HCT116 (cell line): ENCODE data around the gene HSDL2. TPM values are rescaled to one million over a fixed set of nuclear protein-coding genes. Genes with fewer than 3 reads are reported as not detected.

Experiments used
- ATAC-seq: fragments of 200-7000 bp; cut with Tn5 transposase; 2 replicates; pipeline ENCODE4 v1.9.1; 2020; ENCODE audit warnings: mild to moderate bottlenecking, moderate library complexity
- BruUV-seq: library from RNA; stranded (reverse); fragments of 400-500 nt; replicated peaks from 2 replicates; lab custom pipeline; 2021; lab: Mats Ljungman, UMichigan
- CTCF ChIA-PET: fragments of 300-600 bp; sonication (Branson Sonifier 250); formaldehyde crosslinking; loops from one replicate; lab custom pipeline; 2021; ENCODE audit warnings: antibody characterized with exemption; lab: Charles Lee
- POLR2A ChIA-PET: fragments of 300-600, 350-600 bp; sonication (Branson Sonifier 250); formaldehyde crosslinking; loops from one replicate; lab custom pipeline; 2021; ENCODE audit warnings: antibody characterized with exemption; lab: Charles Lee
- RAD21 ChIA-PET, 2 experiments: fragments of 300-600 bp; sonication (Branson Sonifier 250); formaldehyde crosslinking; loops; one replicate each; lab custom pipeline; 2023; ENCODE audit warnings: low total read pairs in 2 of 2; ENCODE audit not compliant: uncharacterized antibody in 2 of 2, unreplicated experiment in 2 of 2, low non-redundant PET in 1 of 2; lab: Charles Lee
- DNase-seq: peaks from one replicate; pipeline ENCODE4 v3.0.0-alpha.2; 2010; ENCODE audit warnings: low read depth, low spot score
- H2AFZ ChIP-seq: fragments of 200-600 bp; shearing (Covaris generic), sonication (generic); 2 replicates; pipeline ENCODE4 v1.6.1; 2017; ENCODE audit warnings: low read depth, mixed run types, mixed read lengths, antibody characterized with exemption, low read length; ENCODE audit not compliant: poor library complexity, severe bottlenecking
- H3K27ac ChIP-seq: 2 replicates; pipeline ENCODE4 v1.5.1; 2012; ENCODE audit warnings: low read depth, low read length
- H3K27me3 ChIP-seq: fragments of 200-600 bp; sonication (generic); 2 replicates; pipeline ENCODE4 v1.6.1; 2016; ENCODE audit warnings: mixed run types, low read length, mixed read lengths; ENCODE audit not compliant: insufficient read depth
- H3K36me3 ChIP-seq, 2 experiments: fragments of 200-500 bp in 1 of 2; fragments of 200-600 bp in 1 of 2; sonication (Bioruptor generic) in 1 of 2; sonication (generic) in 1 of 2; 2 replicates each; pipeline versions ENCODE4 v1.5.1 to v1.6.1; 2014 to 2016; ENCODE audit warnings: low read length in 2 of 2, inconsistent platforms in 1 of 2, mixed read lengths in 1 of 2, mixed run types in 1 of 2; ENCODE audit not compliant: insufficient read depth in 2 of 2, control insufficient read depth in 1 of 2
- H3K4me1 ChIP-seq, 2 experiments: fragments of 200-600 bp in 1 of 2; sonication (generic) in 1 of 2; 2 replicates each; pipeline versions ENCODE4 v1.5.1 to v1.6.1; 2012 to 2017; ENCODE audit warnings: low read length in 2 of 2, inconsistent platforms in 1 of 2, mild to moderate bottlenecking in 1 of 2, mixed read lengths in 1 of 2, mixed run types in 1 of 2, moderate library complexity in 1 of 2; ENCODE audit not compliant: insufficient read depth in 2 of 2, control insufficient read depth in 1 of 2
- H3K4me2 ChIP-seq: fragments of 200-600 bp; sonication (generic); 2 replicates; pipeline ENCODE4 v1.6.1; 2017; ENCODE audit warnings: mixed run types, low read length, mixed read lengths
- H3K4me3 ChIP-seq, 2 experiments: fragments of 200-600 bp in 1 of 2; sonication (generic) in 1 of 2; replicated peaks in 1 of 2; 2 replicates each; pipeline ENCODE4 v1.5.1; 2011 to 2016; ENCODE audit warnings: low read length in 2 of 2, control low read depth in 1 of 2, low read depth in 1 of 2, mild to moderate bottlenecking in 1 of 2, mixed read lengths in 1 of 2, mixed run types in 1 of 2
- H3K79me2 ChIP-seq: fragments of 200-600 bp; sonication (generic); 2 replicates; pipeline ENCODE4 v1.6.1; 2017; ENCODE audit warnings: mild to moderate bottlenecking, mixed run types, low read length, moderate library complexity, mixed read lengths; ENCODE audit not compliant: insufficient read depth
- H3K9ac ChIP-seq: fragments of 200-600 bp; sonication (generic); 2 replicates; pipeline ENCODE4 v1.6.1; 2016; ENCODE audit warnings: low read length, mixed read lengths
- H3K9me2 ChIP-seq: fragments of 200-600 bp; sonication (generic), shearing (Covaris generic); 2 replicates; pipeline ENCODE4 v1.6.1; 2017; ENCODE audit warnings: mixed run types, mild to moderate bottlenecking, moderate library complexity; ENCODE audit not compliant: insufficient read depth
- H3K9me3 ChIP-seq, 2 experiments: fragments of 200-500 bp in 1 of 2; fragments of 200-600 bp in 1 of 2; sonication (Bioruptor generic) in 1 of 2; sonication (generic) in 1 of 2; 2 replicates each; pipeline ENCODE4 v1.6.1; 2014 to 2017; ENCODE audit warnings: low read length in 2 of 2, mixed read lengths in 2 of 2, inconsistent platforms in 1 of 2, low read depth in 1 of 2, mild to moderate bottlenecking in 1 of 2, mixed run types in 1 of 2, moderate library complexity in 1 of 2; ENCODE audit not compliant: control insufficient read depth in 1 of 2, insufficient read depth in 1 of 2
- H4K20me1 ChIP-seq: fragments of 200-600 bp; sonication (generic), shearing (Covaris generic); 2 replicates; pipeline ENCODE4 v1.6.1; 2017; ENCODE audit warnings: mixed run types, mild to moderate bottlenecking, moderate library complexity; ENCODE audit not compliant: insufficient read depth
- CBX3 ChIP-seq: IDR thresholded peaks from 2 replicates; pipeline ENCODE4 v1.6.1; 2012; ENCODE audit warnings: low read depth
- CEBPB ChIP-seq: IDR thresholded peaks from 2 replicates; pipeline ENCODE4 v1.6.1; 2012; ENCODE audit warnings: low read depth
- CTCF ChIP-seq, 3 experiments: fragments of 200-600 bp in 1 of 3; sonication (generic) in 1 of 3; IDR thresholded peaks in 2 of 3; conservative IDR thresholded peaks in 1 of 3; 2 replicates each; pipeline ENCODE4 v1.5.1; 2012 to 2017; ENCODE audit warnings: low read depth in 2 of 3, low read length in 2 of 3, antibody characterized with exemption in 1 of 3, borderline replicate concordance in 1 of 3, control low read depth in 1 of 3, mild to moderate bottlenecking in 1 of 3, mixed read lengths in 1 of 3, mixed run types in 1 of 3, moderate library complexity in 1 of 3; ENCODE audit not compliant: insufficient read depth in 1 of 3
- EZH2 ChIP-seq: fragments of 200-600 bp; sonication (generic); IDR thresholded peaks from 2 replicates; pipeline ENCODE4 v1.6.1; 2017; ENCODE audit warnings: antibody characterized with exemption, mixed run types
- FOSL1 ChIP-seq: IDR thresholded peaks from 2 replicates; pipeline ENCODE4 v1.6.1; 2012; ENCODE audit warnings: low read depth
- POLR2AphosphoS5 ChIP-seq: IDR thresholded peaks from 2 replicates; pipeline ENCODE4 v1.6.1; 2011; ENCODE audit warnings: mild to moderate bottlenecking, low read depth, low read length, moderate library complexity
- SP1 ChIP-seq: IDR thresholded peaks from 2 replicates; pipeline ENCODE4 v1.6.1; 2012; ENCODE audit warnings: low read depth
- TCF7L2 ChIP-seq: IDR thresholded peaks from 2 replicates; pipeline ENCODE4 v1.7.0; 2011; ENCODE audit warnings: borderline replicate concordance, inconsistent platforms; ENCODE audit not compliant: insufficient read depth, insufficient read length; ENCODE audit errors: extremely low read depth
- intact Hi-C: fragments of 100-400 bp; cut with micrococcal nuclease; formaldehyde crosslinking; loops from 2 replicates; pipeline ENCODE4 v1.10.0; 2022
- total RNA-seq: library from RNA; stranded (reverse); gene quantifications from one replicate; pipeline ENCODE4 v1.2.1, GENCODE V29; 2021; ENCODE audit not compliant: unreplicated experiment
- TF ChIP-seq, protein P1 (sequence below): IDR thresholded peaks from 2 replicates; pipeline ENCODE4 v1.6.1; 2011; ENCODE audit warnings: mild to moderate bottlenecking, low read length, moderate library complexity; ENCODE audit not compliant: insufficient replicate concordance; ENCODE audit errors: extremely low read depth
- TF ChIP-seq, protein P2 (sequence below): IDR thresholded peaks from 2 replicates; pipeline ENCODE4 v1.6.1; 2012

HSDL2 gene
- total RNA-seq, 1 experiment from 2014 or later: 33.9 TPM

DNA sequence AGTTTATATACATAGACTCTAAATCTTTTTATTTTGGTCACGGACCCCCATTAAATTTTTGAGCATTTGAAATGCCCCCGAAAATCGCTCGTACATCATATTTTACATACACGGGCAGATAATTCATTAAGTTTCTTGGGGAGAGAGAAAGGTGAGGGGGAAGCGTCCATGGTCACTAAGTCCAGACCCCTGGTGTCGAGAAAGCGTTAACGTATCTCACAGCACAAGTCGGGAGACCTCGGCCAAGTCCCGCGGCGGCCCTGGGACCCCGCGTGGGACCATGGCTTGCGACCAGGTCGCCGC, 47.3 kb upstream of the HSDL2 start:
- Histone ChIP-seq H3K9me3 (no peaks in the 10 kb centered on the region), H4K20me1 (no peaks in the 10 kb centered on the region), H2AFZ (no peak overlapping the region), H3K27ac (peak overlapping the region; percentile 100), H3K79me2 (peaks cover 54% of the 10 kb centered on the region), H3K4me2 (peak overlapping the region; percentile 84), H3K9ac (peak overlapping the region; percentile 89), H3K36me3 (no peaks in the 10 kb centered on the region), H3K27me3 (no peaks in the 10 kb centered on the region), H3K4me1 (peaks cover 13 to 38% of the 10 kb centered on the region in 2 experiments; a peak in 3 of 4 replicates), H3K4me3 (peak overlapping the region; percentile 55 to 72), H3K9me2 (no peaks in the 10 kb centered on the region)
- CTCF ChIA-PET: no interaction called here
- DNase-seq (no peak), ATAC-seq (no peak)
- intact Hi-C loops: loop anchor here (5.0 to 10.0 kb wide), 3 partner anchors 160 to 700 kb away; partner anchors contain the start of gene DNAJC25
- no TSS peak for BruUV-seq
- RAD21 ChIA-PET: no interaction called here
- POLR2A ChIA-PET: interaction anchor here (1.6 kb wide), 1 partner anchor 220 kb away, joined by 4 read pairs; no protein-coding TSS in a partner anchor
- TF ChIP-seq FOSL1: no peak
- TF ChIP-seq SP1: 0 out of 2 replicates have a peak, but pooled peaks have one; percentile 25

- BruUV-seq: no TSS peak
- intact Hi-C loops: loop anchor here (1.0 to 10.0 kb wide), 5 partner anchors 46 to 701 kb away; partner anchors contain the start of gene DNAJC25
- TF ChIP-seq, protein P1, sequence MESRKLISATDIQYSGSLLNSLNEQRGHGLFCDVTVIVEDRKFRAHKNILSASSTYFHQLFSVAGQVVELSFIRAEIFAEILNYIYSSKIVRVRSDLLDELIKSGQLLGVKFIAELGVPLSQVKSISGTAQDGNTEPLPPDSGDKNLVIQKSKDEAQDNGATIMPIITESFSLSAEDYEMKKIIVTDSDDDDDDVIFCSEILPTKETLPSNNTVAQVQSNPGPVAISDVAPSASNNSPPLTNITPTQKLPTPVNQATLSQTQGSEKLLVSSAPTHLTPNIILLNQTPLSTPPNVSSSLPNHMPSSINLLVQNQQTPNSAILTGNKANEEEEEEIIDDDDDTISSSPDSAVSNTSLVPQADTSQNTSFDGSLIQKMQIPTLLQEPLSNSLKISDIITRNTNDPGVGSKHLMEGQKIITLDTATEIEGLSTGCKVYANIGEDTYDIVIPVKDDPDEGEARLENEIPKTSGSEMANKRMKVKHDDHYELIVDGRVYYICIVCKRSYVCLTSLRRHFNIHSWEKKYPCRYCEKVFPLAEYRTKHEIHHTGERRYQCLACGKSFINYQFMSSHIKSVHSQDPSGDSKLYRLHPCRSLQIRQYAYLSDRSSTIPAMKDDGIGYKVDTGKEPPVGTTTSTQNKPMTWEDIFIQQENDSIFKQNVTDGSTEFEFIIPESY: no peak
- TF ChIP-seq CEBPB: no peak
- TF ChIP-seq TCF7L2: peak; percentile 3
- peak; percentile 73 for TF ChIP-seq POLR2AphosphoS5
- no peak for TF ChIP-seq CTCF (IDR thresholded peaks at IDR 0.05 in 2 of 3, conservative IDR thresholded peaks at IDR 0.05 in 1 of 3; ENCODE audit: borderline replicate concordance in 1 of 3, insufficient read depth in 1 of 3, low read depth in 2 of 3, low read length in 2 of 3)
- TF ChIP-seq EZH2: no peak
- no peak for TF ChIP-seq CBX3
- TF ChIP-seq, protein P2, sequence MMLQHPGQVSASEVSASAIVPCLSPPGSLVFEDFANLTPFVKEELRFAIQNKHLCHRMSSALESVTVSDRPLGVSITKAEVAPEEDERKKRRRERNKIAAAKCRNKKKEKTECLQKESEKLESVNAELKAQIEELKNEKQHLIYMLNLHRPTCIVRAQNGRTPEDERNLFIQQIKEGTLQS: no peak
These were observed 46.8 kb upstream of the HSDL2 start, which contains the start of gene PTBP3 for GRCh38 chr9:112332977-112333638. TSS of gene PTBP3 (minus strand) at chr9:112333619. CDS start at chr9:112297865, 35,754 bp downstream.

More at GRCh38 chr9:112332977-112333638, 46.8 kb upstream of the HSDL2 start, which contains the start of gene PTBP3:
- Histone ChIP-seq H3K27ac (peak within 1 kb of the TSS; percentile 100), H3K9ac (peak within 1 kb of the TSS; percentile 89), H3K79me2 (peaks cover 49% of the 10 kb centered on the region), H3K9me3 (no peaks in the 10 kb centered on the region), H3K4me3 (peak within 1 kb of the TSS; percentile 60 to 72), H3K27me3 (no peaks in the 10 kb centered on the region), H2AFZ (peak within 1 kb of the TSS; percentile 99), H3K36me3 (no peaks in the 10 kb centered on the region), H3K9me2 (no peaks in the 10 kb centered on the region), H3K4me1 (peaks cover 17 to 42% of the 10 kb centered on the region in 2 experiments), H4K20me1 (no peaks in the 10 kb centered on the region), H3K4me2 (peak within 1 kb of the TSS; percentile 90)
- DNase-seq: no peak
- ChIA-PET CTCF (interaction anchor here (0.6 to 1.7 kb wide), 4 partner anchors 28 to 220 kb away, joined by 3 to 10 read pairs (median 6); partner anchors contain the start of gene HSDL2), POLR2A (interaction anchor here (1.1 to 1.6 kb wide), 3 partner anchors 20 to 221 kb away, joined by 4 to 7 read pairs (median 4); partner anchors contain the start of gene HSDL2), RAD21 (interaction anchor here (1.2 to 1.4 kb wide), 2 partner anchors 220 kb away, joined by 7 to 15 read pairs; no protein-coding TSS in a partner anchor)
- ATAC-seq: peak; percentile 72
